Liver (tissue), 9 donors: ENCODE data around the gene DBNDD2. TPM values are rescaled to one million over a fixed set of nuclear protein-coding genes. Genes with fewer than 3 reads are reported as not detected.

ENCODE experiments used
- DNase-seq: peaks from one replicate; pipeline ENCODE4 v3.0.0-alpha.2; 2017; ENCODE audit warnings: low spot score
- H3K27ac ChIP-seq, 2 donors: one replicate each; pipeline ENCODE4 v1.7.0; 2013; ENCODE audit warnings: inconsistent platforms in 2 of 2, low read length in 2 of 2, control low read depth in 1 of 2, low read depth in 1 of 2, mild to moderate bottlenecking in 1 of 2
- H3K27me3 ChIP-seq, 4 donors: one replicate each; pipeline versions ENCODE4 v1.6.1 to v1.7.0; 2013; ENCODE audit warnings: low read length in 3 of 4, inconsistent platforms in 1 of 4, mild to moderate bottlenecking in 1 of 4, moderate library complexity in 1 of 4; ENCODE audit not compliant: control insufficient read depth in 4 of 4, insufficient read depth in 4 of 4
- H3K36me3 ChIP-seq, 4 donors: one replicate each; pipeline versions ENCODE4 v1.6.1 to v1.7.0; 2013; ENCODE audit warnings: low read length in 3 of 4, mild to moderate bottlenecking in 3 of 4, low read depth in 1 of 4, moderate library complexity in 1 of 4; ENCODE audit not compliant: control insufficient read depth in 4 of 4, insufficient read depth in 3 of 4
- H3K4me1 ChIP-seq, 4 donors: one replicate each; pipeline versions ENCODE4 v1.6.1 to v1.7.0; 2013; ENCODE audit warnings: low read length in 3 of 4, mild to moderate bottlenecking in 3 of 4, moderate library complexity in 1 of 4; ENCODE audit not compliant: control insufficient read depth in 4 of 4, insufficient read depth in 4 of 4
- H3K4me3 ChIP-seq, 3 donors: one replicate each; pipeline versions ENCODE4 v1.6.1 to v1.7.0; 2013; ENCODE audit warnings: low read length in 3 of 3, control low read depth in 1 of 3, low read depth in 1 of 3, mild to moderate bottlenecking in 1 of 3
- H3K9ac ChIP-seq, 2 donors: one replicate each; pipeline ENCODE4 v1.7.0; 2013; ENCODE audit warnings: low read length in 2 of 2, mild to moderate bottlenecking in 2 of 2, moderate library complexity in 2 of 2, control low read depth in 1 of 2, low read depth in 1 of 2
- H3K9me3 ChIP-seq, 4 donors: one replicate each; pipeline versions ENCODE4 v1.6.1 to v1.7.0; 2013; ENCODE audit warnings: low read length in 3 of 4; ENCODE audit not compliant: control insufficient read depth in 4 of 4
- ATF3 ChIP-seq: IDR thresholded peaks from 2 replicates; pipeline ENCODE4 v1.6.1; 2016; ENCODE audit warnings: antibody characterized with exemption
- EGR1 ChIP-seq, 2 donors: IDR thresholded peaks; 2 replicates each; pipeline ENCODE4 v1.6.1; 2016 to 2018; ENCODE audit warnings: antibody characterized with exemption in 2 of 2, low read depth in 2 of 2
- FOXA1 ChIP-seq: IDR thresholded peaks from 2 replicates; pipeline ENCODE4 v1.6.1; 2016; ENCODE audit warnings: antibody characterized with exemption
- FOXA2 ChIP-seq: IDR thresholded peaks from 2 replicates; pipeline ENCODE4 v1.6.1; 2016; ENCODE audit warnings: antibody characterized with exemption
- GABPA ChIP-seq, 2 donors: IDR thresholded peaks in 1 of 2; conservative IDR thresholded peaks in 1 of 2; 2 replicates each; pipeline ENCODE4 v1.6.1; 2016; ENCODE audit warnings: antibody characterized with exemption in 2 of 2, mild to moderate bottlenecking in 1 of 2, moderate library complexity in 1 of 2
- HNF4A ChIP-seq, 2 donors: conservative IDR thresholded peaks; 2 replicates each; pipeline ENCODE4 v1.6.1; 2016; ENCODE audit warnings: antibody characterized with exemption in 2 of 2, mild to moderate bottlenecking in 2 of 2
- NR2F2 ChIP-seq: IDR thresholded peaks from 2 replicates; pipeline ENCODE4 v1.6.1; 2016; ENCODE audit warnings: antibody characterized with exemption
- RAD21 ChIP-seq, 2 donors: IDR thresholded peaks; 2 replicates each; pipeline ENCODE4 v1.6.1; 2016; ENCODE audit warnings: antibody characterized with exemption in 2 of 2, mild to moderate bottlenecking in 2 of 2
- RXRA ChIP-seq, 2 donors: IDR thresholded peaks; 2 replicates each; pipeline ENCODE4 v1.6.1; 2017 to 2018; ENCODE audit warnings: antibody characterized with exemption in 2 of 2, mild to moderate bottlenecking in 1 of 2
- SP1 ChIP-seq: IDR thresholded peaks from 2 replicates; pipeline ENCODE4 v1.6.1; 2018; ENCODE audit warnings: antibody characterized with exemption, mild to moderate bottlenecking
- TAF1 ChIP-seq: conservative IDR thresholded peaks from 2 replicates; pipeline ENCODE4 v1.6.1; 2016; ENCODE audit warnings: antibody characterized with exemption, mild to moderate bottlenecking
- YY1 ChIP-seq: IDR thresholded peaks from 2 replicates; pipeline ENCODE4 v1.6.1; 2016; ENCODE audit warnings: antibody characterized with exemption, mild to moderate bottlenecking
- WGBS: extraction: QIAGEN DNeasy Blood & Tissue Kit; methylation state at CpG from one replicate; pipeline ENCODE4 v1.1.7; 2013; 5-methylcytosine and 5-hydroxymethylcytosine counted together
- polyA plus RNA-seq, 2 donors: library from polyadenylated mRNA; stranded (reverse) in 1 of 2; unstranded in 1 of 2; fragments of 200-250 nt in 1 of 2; fragments of >200 nt in 1 of 2; fragmentation: Nextera tagmentation in 1 of 2; extraction: Ambion mirVana in 1 of 2; gene quantifications; one replicate each; pipeline versions ENCODE4 v1.2.1 to v1.2.3, GENCODE V29; 2013 to 2015
- total RNA-seq, 2 donors: library from RNA; depleted of rRNA; stranded (reverse); fragments of >200 nt; gene quantifications; one replicate each; pipeline ENCODE4 v1.2.3, GENCODE V29; 2014
- TF ChIP-seq, protein P1 (sequence below): IDR thresholded peaks from 2 replicates; pipeline ENCODE4 v1.6.1; 2016; ENCODE audit warnings: antibody characterized with exemption
- TF ChIP-seq, protein P2 (sequence below): IDR thresholded peaks from 2 replicates; pipeline ENCODE4 v1.6.1; 2016; ENCODE audit warnings: antibody characterized with exemption
- TF ChIP-seq, protein P3 (sequence below): fragments of 150-350 bp; IDR thresholded peaks from 2 replicates; pipeline ENCODE4 v1.5.1; 2017; ENCODE audit warnings: improper control_type of control experiment, low read depth, low read length; ENCODE audit not compliant: missing input control
- TF ChIP-seq, protein P4 (sequence below): IDR thresholded peaks from 2 replicates; pipeline ENCODE4 v1.6.1; 2016; ENCODE audit warnings: antibody characterized with exemption, mild to moderate bottlenecking
- donor health status: healthy.
- donor health status: healthy.
- donor health status: healthy.
- donor health status: healthy.
- donor health status: healthy.

Gene DBNDD2
- total and polyA plus RNA-seq, 4 donors = 2.1 to 4.6 (median 2.7) TPM

GRCh38 chr20:45378191-45378590 lies 29.9 kb upstream of the DBNDD2 start, which contains the start of gene TP53TG5:
Gene TP53TG5 (minus strand): TSS chr20:45378325. CDS start chr20:45378236, 89 bp downstream.
- 94% methylated on average over 1 of the region's 1 CpG for WGBS
- Histone ChIP-seq H3K27me3 (no peaks in the 10 kb centered on the region), H3K4me3 (no peak within 1 kb of the TSS), H3K36me3 (peaks cover 0 to 2% (median 0%) of the 10 kb centered on the region in 4 donors), H3K9ac (no peak within 1 kb of the TSS), H3K27ac (no peak within 1 kb of the TSS), H3K4me1 (peaks cover 2 to 8% (median 2%) of the 10 kb centered on the region in 4 donors), H3K9me3 (no peaks in the 10 kb centered on the region)
- TF ChIP-seq FOXA2 = no peak
- TF ChIP-seq ATF3 = no peak
- TF ChIP-seq SP1 = no peak
- TF ChIP-seq, protein P1, sequence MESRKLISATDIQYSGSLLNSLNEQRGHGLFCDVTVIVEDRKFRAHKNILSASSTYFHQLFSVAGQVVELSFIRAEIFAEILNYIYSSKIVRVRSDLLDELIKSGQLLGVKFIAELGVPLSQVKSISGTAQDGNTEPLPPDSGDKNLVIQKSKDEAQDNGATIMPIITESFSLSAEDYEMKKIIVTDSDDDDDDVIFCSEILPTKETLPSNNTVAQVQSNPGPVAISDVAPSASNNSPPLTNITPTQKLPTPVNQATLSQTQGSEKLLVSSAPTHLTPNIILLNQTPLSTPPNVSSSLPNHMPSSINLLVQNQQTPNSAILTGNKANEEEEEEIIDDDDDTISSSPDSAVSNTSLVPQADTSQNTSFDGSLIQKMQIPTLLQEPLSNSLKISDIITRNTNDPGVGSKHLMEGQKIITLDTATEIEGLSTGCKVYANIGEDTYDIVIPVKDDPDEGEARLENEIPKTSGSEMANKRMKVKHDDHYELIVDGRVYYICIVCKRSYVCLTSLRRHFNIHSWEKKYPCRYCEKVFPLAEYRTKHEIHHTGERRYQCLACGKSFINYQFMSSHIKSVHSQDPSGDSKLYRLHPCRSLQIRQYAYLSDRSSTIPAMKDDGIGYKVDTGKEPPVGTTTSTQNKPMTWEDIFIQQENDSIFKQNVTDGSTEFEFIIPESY = no peak
- no peak for TF ChIP-seq YY1
- TF ChIP-seq TAF1 = no peak
- TF ChIP-seq, protein P2, sequence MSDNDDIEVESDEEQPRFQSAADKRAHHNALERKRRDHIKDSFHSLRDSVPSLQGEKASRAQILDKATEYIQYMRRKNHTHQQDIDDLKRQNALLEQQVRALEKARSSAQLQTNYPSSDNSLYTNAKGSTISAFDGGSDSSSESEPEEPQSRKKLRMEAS = no peak
- no peak for TF ChIP-seq NR2F2
- no peak for DNase-seq

- 94% methylated on average over 1 of the region's 1 CpG for WGBS
- H3K4me3 ChIP-seq = no peak overlapping the region
- no peaks in the 10 kb centered on the region for H3K9me3 ChIP-seq
- no peaks in the 10 kb centered on the region for H3K36me3 ChIP-seq
- H3K27me3 ChIP-seq = no peaks in the 10 kb centered on the region
- H3K9ac ChIP-seq = no peak overlapping the region
- H3K27ac ChIP-seq = no peak overlapping the region
- DNase-seq = no peak
- TF ChIP-seq, protein P3, sequence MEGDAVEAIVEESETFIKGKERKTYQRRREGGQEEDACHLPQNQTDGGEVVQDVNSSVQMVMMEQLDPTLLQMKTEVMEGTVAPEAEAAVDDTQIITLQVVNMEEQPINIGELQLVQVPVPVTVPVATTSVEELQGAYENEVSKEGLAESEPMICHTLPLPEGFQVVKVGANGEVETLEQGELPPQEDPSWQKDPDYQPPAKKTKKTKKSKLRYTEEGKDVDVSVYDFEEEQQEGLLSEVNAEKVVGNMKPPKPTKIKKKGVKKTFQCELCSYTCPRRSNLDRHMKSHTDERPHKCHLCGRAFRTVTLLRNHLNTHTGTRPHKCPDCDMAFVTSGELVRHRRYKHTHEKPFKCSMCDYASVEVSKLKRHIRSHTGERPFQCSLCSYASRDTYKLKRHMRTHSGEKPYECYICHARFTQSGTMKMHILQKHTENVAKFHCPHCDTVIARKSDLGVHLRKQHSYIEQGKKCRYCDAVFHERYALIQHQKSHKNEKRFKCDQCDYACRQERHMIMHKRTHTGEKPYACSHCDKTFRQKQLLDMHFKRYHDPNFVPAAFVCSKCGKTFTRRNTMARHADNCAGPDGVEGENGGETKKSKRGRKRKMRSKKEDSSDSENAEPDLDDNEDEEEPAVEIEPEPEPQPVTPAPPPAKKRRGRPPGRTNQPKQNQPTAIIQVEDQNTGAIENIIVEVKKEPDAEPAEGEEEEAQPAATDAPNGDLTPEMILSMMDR = no peak
- TF ChIP-seq FOXA1 (no peak), ATF3 (no peak)
- TF ChIP-seq, protein P1 = no peak
- H3K4me1 ChIP-seq = peaks cover 0 to 2% (median 0%) of the 10 kb centered on the region in 4 donors
Measured at GRCh38 chr20:45387274-45387673, 20.8 kb upstream of the DBNDD2 start.

- no peak overlapping the region for H3K27ac ChIP-seq
- H3K4me3 ChIP-seq = no peak overlapping the region
- H3K4me1 ChIP-seq = no peaks in the 10 kb centered on the region
- H3K27me3 ChIP-seq = no peaks in the 10 kb centered on the region
- 95% methylated on average over 2 of the region's 2 CpGs for WGBS
- no peak for TF ChIP-seq ATF3
- no peak for TF ChIP-seq FOXA2
- TF ChIP-seq GABPA (IDR thresholded peaks at IDR 0.05 in 1 of 2, conservative IDR thresholded peaks at IDR 0.05 in 1 of 2) = no peak
- no peak for TF ChIP-seq RXRA (IDR thresholded peaks at IDR 0.05)
- no peak for TF ChIP-seq RAD21 (IDR thresholded peaks at IDR 0.05)
- no peak for TF ChIP-seq HNF4A (conservative IDR thresholded peaks at IDR 0.05)
- TF ChIP-seq SP1 = no peak
- TF ChIP-seq, protein P2 = no peak
- TF ChIP-seq, protein P4, sequence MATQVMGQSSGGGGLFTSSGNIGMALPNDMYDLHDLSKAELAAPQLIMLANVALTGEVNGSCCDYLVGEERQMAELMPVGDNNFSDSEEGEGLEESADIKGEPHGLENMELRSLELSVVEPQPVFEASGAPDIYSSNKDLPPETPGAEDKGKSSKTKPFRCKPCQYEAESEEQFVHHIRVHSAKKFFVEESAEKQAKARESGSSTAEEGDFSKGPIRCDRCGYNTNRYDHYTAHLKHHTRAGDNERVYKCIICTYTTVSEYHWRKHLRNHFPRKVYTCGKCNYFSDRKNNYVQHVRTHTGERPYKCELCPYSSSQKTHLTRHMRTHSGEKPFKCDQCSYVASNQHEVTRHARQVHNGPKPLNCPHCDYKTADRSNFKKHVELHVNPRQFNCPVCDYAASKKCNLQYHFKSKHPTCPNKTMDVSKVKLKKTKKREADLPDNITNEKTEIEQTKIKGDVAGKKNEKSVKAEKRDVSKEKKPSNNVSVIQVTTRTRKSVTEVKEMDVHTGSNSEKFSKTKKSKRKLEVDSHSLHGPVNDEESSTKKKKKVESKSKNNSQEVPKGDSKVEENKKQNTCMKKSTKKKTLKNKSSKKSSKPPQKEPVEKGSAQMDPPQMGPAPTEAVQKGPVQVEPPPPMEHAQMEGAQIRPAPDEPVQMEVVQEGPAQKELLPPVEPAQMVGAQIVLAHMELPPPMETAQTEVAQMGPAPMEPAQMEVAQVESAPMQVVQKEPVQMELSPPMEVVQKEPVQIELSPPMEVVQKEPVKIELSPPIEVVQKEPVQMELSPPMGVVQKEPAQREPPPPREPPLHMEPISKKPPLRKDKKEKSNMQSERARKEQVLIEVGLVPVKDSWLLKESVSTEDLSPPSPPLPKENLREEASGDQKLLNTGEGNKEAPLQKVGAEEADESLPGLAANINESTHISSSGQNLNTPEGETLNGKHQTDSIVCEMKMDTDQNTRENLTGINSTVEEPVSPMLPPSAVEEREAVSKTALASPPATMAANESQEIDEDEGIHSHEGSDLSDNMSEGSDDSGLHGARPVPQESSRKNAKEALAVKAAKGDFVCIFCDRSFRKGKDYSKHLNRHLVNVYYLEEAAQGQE = no peak
- TF ChIP-seq YY1 = no peak
- no peak for TF ChIP-seq NR2F2
- no peak for TF ChIP-seq EGR1 (IDR thresholded peaks at IDR 0.05; ENCODE audit: low read depth in 2 of 2)
- no peak overlapping the region for H3K9ac ChIP-seq
- H3K9me3 ChIP-seq = no peaks in the 10 kb centered on the region
- no peaks in the 10 kb centered on the region for H3K36me3 ChIP-seq
- no peak for DNase-seq
Measured at GRCh38 chr20:45390931-45391330, 17.2 kb upstream of the DBNDD2 start.
